Smooth muscle cell (in vitro differentiated cells): ENCODE data around the gene PDZD7. TPM values are rescaled to one million over a fixed set of nuclear protein-coding genes. Genes with fewer than 3 reads are reported as not detected.

ENCODE experiments used
- DNase-seq: peaks from one replicate; lab custom pipeline; 2025; ENCODE audit not compliant: unreplicated experiment; lab: John Stamatoyannopoulos, UW
- H2AFZ ChIP-seq: fragments of 200-600 bp; sonication (generic); 2 replicates; pipeline ENCODE4 v1.6.0; 2016; ENCODE audit warnings: antibody characterized with exemption, low read depth, mild to moderate bottlenecking
- H3F3A ChIP-seq: fragments of 200-600 bp; sonication (generic); 2 replicates; pipeline ENCODE4 v1.6.0; 2017; ENCODE audit warnings: antibody characterized with exemption, low read depth
- H3K27ac ChIP-seq: fragments of 200-600 bp; sonication (generic); 2 replicates; pipeline ENCODE4 v1.5.1; 2016; ENCODE audit warnings: low read depth, mild to moderate bottlenecking
- H3K27me3 ChIP-seq: fragments of 200-600 bp; sonication (generic); 2 replicates; pipeline ENCODE4 v1.6.1; 2016; ENCODE audit warnings: low read depth, mild to moderate bottlenecking
- H3K36me3 ChIP-seq: fragments of 200-600 bp; sonication (generic); 2 replicates; pipeline ENCODE4 v1.5.1; 2016; ENCODE audit warnings: low read depth
- H3K4me1 ChIP-seq: fragments of 200-600 bp; sonication (generic); 2 replicates; pipeline ENCODE4 v1.5.1; 2016; ENCODE audit warnings: low read depth
- H3K4me2 ChIP-seq: fragments of 200-600 bp; sonication (generic); 2 replicates; pipeline ENCODE4 v1.6.0; 2016; ENCODE audit warnings: mild to moderate bottlenecking
- H3K4me3 ChIP-seq: fragments of 200-600 bp; sonication (generic); 2 replicates; pipeline ENCODE4 v1.5.1; 2016; ENCODE audit warnings: mild to moderate bottlenecking
- H3K79me2 ChIP-seq: fragments of 200-600 bp; sonication (generic); 2 replicates; pipeline ENCODE4 v1.6.0; 2016; ENCODE audit warnings: low read depth, mild to moderate bottlenecking
- H3K9ac ChIP-seq: fragments of 200-600 bp; sonication (generic); 2 replicates; pipeline ENCODE4 v1.6.0; 2016; ENCODE audit warnings: low read depth
- H3K9me3 ChIP-seq: fragments of 200-600 bp; sonication (generic); replicated peaks from 2 replicates; pipeline ENCODE4 v1.5.1; 2016; ENCODE audit warnings: low read depth
- H4K20me1 ChIP-seq: fragments of 200-600 bp; sonication (generic); 2 replicates; pipeline ENCODE4 v1.6.0; 2016; ENCODE audit warnings: low read depth
- WGBS: methylation state at CpG from one replicate; pipeline ENCODE4 v1.1.7; 2016; ENCODE audit warnings: low lambda C conversion rate; 5-methylcytosine and 5-hydroxymethylcytosine counted together
- polyA plus RNA-seq: library from polyadenylated mRNA; unstranded; fragments of >200 nt; fragmentation: Nextera tagmentation; extraction: Ambion mirVana; gene quantifications from 2 replicates; pipeline ENCODE4 v1.2.1, GENCODE V29; 2016
- total RNA-seq: library from RNA; depleted of rRNA; stranded (reverse); fragments of >200 nt; gene quantifications from 2 replicates; pipeline ENCODE4 v1.2.3, GENCODE V29; 2014
- TF ChIP-seq, protein P1 (sequence below): fragments of 200-600 bp; sonication (generic); IDR thresholded peaks from 2 replicates; pipeline ENCODE4 v1.5.1; 2017; ENCODE audit warnings: borderline replicate concordance, mild to moderate bottlenecking, antibody characterized with exemption; ENCODE audit not compliant: insufficient read depth, poor library complexity, severe bottlenecking

PDZD7 gene
- total and polyA plus RNA-seq, 2 experiments from 2014 or later: 0.93 to 2.0 TPM

DNA sequence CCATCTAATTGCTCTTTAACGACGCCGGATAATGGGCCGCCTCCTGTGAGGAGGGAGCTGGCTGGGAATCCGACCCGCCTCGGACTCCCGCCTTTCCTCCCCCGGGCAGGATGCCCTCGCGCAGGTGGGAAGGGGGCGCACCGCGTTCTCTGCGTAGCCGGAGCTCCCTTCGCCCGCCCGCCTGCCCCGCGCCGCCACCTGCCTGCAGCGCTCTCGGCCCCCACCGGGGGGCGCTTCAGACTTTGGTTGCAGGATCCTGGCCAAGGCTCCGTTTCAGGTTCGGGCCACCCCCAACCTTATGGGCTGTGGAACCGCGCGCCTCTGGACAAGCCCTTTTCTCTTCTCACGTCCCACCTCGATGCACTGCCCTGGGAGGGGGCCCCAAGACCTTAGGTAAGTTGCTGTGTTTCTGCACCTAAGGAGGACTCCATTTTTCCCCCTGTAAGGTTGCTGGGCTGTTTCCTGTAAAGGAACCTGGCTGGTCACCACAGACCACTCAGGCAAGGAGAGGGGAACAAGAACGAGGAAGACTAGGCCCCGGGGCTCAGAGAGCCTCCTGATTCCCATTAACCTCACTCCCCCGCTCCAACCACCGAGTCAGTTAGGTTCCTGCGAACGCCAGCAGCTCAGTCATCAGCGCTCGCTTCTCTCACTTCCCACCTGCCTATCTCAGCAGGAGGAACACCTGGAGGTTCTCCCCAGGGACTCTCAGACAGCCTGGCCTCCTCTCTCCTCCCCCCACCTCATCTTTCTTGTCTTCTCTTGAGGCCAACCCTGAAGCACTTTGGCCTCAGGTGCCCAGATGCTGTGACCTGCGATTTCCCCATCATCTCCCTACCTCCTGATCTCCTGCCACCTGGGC, 19.5 kb upstream of the PDZD7 start:
- no peaks in the 10 kb centered on the region for H3K79me2 ChIP-seq
- H3K27me3 ChIP-seq: peaks cover 58% of the 10 kb centered on the region
- H3K27ac ChIP-seq: no peak overlapping the region
- H3K4me3 ChIP-seq: peak overlapping the region; percentile 21
- H3F3A ChIP-seq: no peaks in the 10 kb centered on the region
- no peak overlapping the region for H3K9ac ChIP-seq
- 15% methylated on average over 37 of the region's 42 CpGs for WGBS
- peak overlapping the region; percentile 67 for H3K4me2 ChIP-seq
- H3K36me3 ChIP-seq: no peaks in the 10 kb centered on the region
- TF ChIP-seq, protein P1, sequence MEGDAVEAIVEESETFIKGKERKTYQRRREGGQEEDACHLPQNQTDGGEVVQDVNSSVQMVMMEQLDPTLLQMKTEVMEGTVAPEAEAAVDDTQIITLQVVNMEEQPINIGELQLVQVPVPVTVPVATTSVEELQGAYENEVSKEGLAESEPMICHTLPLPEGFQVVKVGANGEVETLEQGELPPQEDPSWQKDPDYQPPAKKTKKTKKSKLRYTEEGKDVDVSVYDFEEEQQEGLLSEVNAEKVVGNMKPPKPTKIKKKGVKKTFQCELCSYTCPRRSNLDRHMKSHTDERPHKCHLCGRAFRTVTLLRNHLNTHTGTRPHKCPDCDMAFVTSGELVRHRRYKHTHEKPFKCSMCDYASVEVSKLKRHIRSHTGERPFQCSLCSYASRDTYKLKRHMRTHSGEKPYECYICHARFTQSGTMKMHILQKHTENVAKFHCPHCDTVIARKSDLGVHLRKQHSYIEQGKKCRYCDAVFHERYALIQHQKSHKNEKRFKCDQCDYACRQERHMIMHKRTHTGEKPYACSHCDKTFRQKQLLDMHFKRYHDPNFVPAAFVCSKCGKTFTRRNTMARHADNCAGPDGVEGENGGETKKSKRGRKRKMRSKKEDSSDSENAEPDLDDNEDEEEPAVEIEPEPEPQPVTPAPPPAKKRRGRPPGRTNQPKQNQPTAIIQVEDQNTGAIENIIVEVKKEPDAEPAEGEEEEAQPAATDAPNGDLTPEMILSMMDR: peak; percentile 86
- DNase-seq: peak; percentile 37
- no peaks in the 10 kb centered on the region for H3K9me3 ChIP-seq
- H3K4me1 ChIP-seq: peaks cover 14% of the 10 kb centered on the region
- H2AFZ ChIP-seq: no peak overlapping the region
- H4K20me1 ChIP-seq: no peaks in the 10 kb centered on the region

- H3K4me1 ChIP-seq: peaks cover 20% of the 10 kb centered on the region
- no peaks in the 10 kb centered on the region for H4K20me1 ChIP-seq
- TF ChIP-seq, protein P1: no peak
- no peak overlapping the region for H3K4me3 ChIP-seq
- H3K27ac ChIP-seq: no peak overlapping the region
- no peak overlapping the region for H3K4me2 ChIP-seq
- peaks cover 62% of the 10 kb centered on the region for H3K27me3 ChIP-seq
- WGBS: 9% methylated on average over 60 of the region's 62 CpGs
- no peaks in the 10 kb centered on the region for H3K79me2 ChIP-seq
- no peak for DNase-seq
- no peaks in the 10 kb centered on the region for H3K9me3 ChIP-seq
- no peak overlapping the region for H3K9ac ChIP-seq
- no peaks in the 10 kb centered on the region for H3K36me3 ChIP-seq
- H2AFZ ChIP-seq: no peak overlapping the region
- H3F3A ChIP-seq: peaks cover 10% of the 10 kb centered on the region
These were observed 17.3 kb upstream of the PDZD7 start for GRCh38 chr10:101047961-101048892.

DNA sequence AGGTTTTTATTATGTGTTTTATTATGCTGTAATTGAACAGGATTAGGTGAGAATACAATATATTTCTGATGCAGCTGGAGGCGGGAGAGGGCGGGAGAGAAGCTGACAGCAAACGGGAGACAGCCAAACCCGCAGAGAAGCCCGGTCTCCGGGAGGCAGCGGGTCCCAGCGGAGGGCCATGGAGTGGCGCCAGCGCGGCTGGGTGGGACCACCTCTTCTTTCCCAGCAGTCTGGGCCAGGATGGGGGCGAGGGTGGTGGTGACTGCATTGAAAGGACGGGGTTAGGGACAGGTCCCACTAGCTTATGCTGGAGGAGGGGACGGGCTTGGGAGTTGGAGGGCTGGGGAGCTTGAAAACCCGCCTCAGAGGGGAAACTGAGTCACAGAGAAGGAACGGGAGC, 16.3 kb upstream of the PDZD7 start:
- DNase-seq: no peak
- H2AFZ ChIP-seq: no peak overlapping the region

More for the DNA sequence above, 16.3 kb upstream of the PDZD7 start:
- Histone ChIP-seq H3K4me2 (no peak overlapping the region), H3F3A (peaks cover 13% of the 10 kb centered on the region), H4K20me1 (no peaks in the 10 kb centered on the region), H3K27me3 (peaks cover 62% of the 10 kb centered on the region), H3K4me1 (peaks cover 22% of the 10 kb centered on the region), H3K27ac (no peak overlapping the region), H3K9me3 (no peaks in the 10 kb centered on the region), H3K79me2 (no peaks in the 10 kb centered on the region), H3K36me3 (no peaks in the 10 kb centered on the region), H3K9ac (no peak overlapping the region), H3K4me3 (no peak overlapping the region)
- WGBS: 15% methylated on average over 15 of the region's 16 CpGs
- TF ChIP-seq, protein P1: no peak
